NCI-H526 (cell line): ENCODE data around the gene ERLEC1.

Source experiments
- DNase-seq, 2 experiments: peaks; one replicate each; lab custom pipeline; 2025; lab: John Stamatoyannopoulos, UW

ERLEC1 gene

GRCh38 chr2:53782676-53783075, 4.2 kb upstream of the ERLEC1 start:
- no peak for DNase-seq

- DNase-seq: no peak
These were observed 2.4 kb upstream of the ERLEC1 start for GRCh38 chr2:53784436-53784835.

- DNase-seq: no peak
These were observed 1.5 kb upstream of the ERLEC1 start for GRCh38 chr2:53785366-53785765.

- peak; percentile 66 to 67 for DNase-seq
These were observed 516 bp upstream of the ERLEC1 start for GRCh38 chr2:53786352-53786704.

GRCh38 chr2:53787614-53788289, 908 bp downstream of the ERLEC1 start:
- peak; percentile 24 to 41 for DNase-seq

DNA sequence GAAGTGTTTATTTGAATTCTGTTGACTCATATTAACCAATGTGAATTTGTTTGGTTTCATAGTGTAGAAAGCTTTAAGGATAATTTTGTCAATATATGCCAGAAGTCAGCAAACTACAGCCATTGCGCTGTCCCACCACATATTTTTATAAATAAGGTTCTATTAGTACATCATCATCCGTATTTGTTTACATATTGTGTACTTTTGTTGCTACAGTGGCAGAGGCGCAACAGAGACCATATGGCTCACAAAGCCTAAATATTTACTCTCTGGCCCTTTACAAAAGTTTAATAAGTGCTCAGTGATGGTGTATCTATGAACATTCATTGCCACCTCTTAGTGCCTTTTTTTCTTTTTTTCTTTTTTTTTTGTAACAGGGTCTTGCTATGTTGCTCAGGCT, 6.4 kb downstream of the ERLEC1 start:
- DNase-seq: no peak

DNA sequence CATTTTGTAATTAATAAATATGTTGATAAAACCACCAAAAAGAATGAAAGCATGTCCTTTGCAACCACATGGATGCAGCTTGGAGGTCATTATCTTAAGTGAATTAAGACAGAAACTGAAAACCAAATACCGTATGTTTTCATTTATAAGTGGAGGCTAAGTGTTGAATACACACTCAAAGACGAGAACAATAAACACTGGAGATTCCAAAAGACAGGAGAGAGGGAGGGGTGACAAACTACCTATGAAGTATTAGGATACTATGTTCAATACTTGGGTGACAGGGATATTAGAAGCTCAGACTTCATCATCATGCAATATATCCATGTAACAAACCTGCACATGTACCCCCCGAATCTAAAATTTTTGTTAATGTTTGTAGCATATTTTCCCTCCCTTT, 7.0 kb downstream of the ERLEC1 start:
- no peak for DNase-seq

DNA sequence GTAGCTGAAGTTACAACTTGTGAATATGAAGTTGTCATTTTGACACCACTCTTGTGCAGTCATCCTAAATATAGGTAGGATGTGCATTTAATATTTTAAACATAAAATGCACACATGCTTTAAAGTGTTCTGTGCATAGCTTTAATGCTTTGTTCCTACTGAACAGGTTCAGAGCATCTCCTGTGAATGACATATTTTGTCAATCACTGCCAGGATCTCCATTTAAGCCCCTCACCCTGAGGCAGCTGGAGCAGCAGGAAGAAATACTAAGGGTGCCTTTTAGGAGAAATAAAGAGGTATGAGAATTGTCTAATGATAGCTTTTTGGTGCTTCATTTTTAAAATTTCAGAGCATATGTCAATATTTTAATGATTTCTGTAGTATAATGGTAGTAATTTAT, 14.7 kb downstream of the ERLEC1 start:
- DNase-seq: no peak

GRCh38 chr2:53802617-53803151, 15.8 kb downstream of the ERLEC1 start:
- DNase-seq: no peak

GRCh38 chr2:53811601-53812000, 24.8 kb downstream of the ERLEC1 start:
- no peak for DNase-seq

- DNase-seq: no peak
These were observed 26.3 kb downstream of the ERLEC1 start for GRCh38 chr2:53813151-53813550.

GRCh38 chr2:53818854-53819435, 32.1 kb downstream of the ERLEC1 start:
- DNase-seq: no peak

- no peak for DNase-seq
These were observed 32.8 kb downstream of the ERLEC1 start for GRCh38 chr2:53819634-53820033.

- no peak for DNase-seq
These were observed 33.2 kb downstream of the ERLEC1 start for GRCh38 chr2:53820048-53820447.

DNA sequence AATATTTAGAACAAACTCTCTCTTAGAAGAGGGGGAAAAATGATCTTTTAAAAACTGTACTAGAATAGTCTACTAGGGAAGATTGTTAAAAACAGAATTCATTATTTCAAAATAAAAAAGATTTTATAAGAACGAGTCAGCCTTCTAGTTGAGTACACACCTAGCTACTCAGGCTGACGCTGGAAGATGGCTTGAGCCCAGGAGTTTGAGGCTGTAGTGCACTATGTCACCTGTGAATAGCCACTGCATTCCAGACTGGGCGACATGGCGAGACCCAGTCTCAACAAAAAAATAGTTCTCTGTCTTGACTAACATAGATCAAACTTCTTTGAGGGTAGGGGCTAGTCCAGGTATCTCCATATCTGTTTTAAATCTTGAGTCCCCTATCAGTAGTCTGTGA, 33.9 kb downstream of the ERLEC1 start:
- no peak for DNase-seq

DNA sequence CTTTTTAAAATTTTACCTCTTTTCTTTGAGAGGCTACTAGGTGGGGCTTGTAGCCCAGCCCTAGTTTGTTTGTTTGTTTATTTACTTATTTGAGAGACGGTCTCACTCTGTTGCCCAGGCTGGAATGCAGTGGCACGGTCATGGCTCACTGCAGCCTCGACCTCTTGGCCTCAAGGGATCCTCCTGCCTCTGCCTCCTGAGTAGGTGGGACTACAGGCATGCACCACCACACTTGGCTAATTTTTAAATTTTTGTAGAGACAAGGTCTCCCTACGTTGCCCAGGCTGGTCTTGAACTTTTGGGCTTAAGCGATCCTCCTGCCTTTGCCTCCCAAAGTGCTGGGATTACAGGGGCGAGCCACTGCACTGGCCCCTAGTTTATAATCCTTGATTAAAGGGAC, 35.0 kb downstream of the ERLEC1 start:
- DNase-seq: no peak

DNA sequence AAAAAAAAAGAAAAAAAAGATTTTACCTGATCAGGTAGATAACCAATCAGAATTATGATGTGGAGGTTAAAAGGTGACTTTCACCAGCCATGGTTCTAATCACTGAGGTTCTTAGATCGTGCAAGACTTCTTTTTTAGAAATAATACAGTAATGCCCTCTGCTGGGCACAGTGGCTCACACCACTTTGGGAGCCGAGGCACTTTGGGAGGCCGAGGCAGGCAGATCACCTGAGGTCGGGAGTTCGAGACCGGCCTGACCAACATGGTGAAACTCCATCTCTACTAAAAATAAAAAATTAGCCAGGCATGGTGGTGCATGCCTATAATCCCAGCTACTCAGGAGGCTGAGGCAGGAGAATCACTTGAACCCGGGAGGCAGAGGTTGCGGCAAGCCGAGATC, 36.8 kb downstream of the ERLEC1 start:
- DNase-seq: peak; percentile 6 to 9

DNA sequence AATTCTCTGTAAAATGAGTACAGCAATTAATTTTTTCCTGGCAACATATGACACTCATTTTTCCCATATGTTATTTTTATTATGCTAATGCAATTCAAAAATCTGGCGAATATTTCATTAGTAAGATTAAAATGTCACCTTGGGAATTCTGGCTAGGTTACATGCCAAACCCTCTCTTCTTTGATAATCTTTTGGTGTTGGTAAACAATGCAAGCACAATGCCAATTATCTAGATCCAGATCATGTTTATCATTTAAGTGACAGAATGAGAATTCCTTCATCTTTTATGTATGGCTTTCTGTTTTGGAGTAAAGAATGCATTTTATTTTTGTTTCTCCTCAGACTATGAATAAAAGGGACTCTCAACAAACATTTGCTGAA, 39.2 kb downstream of the ERLEC1 start:
- no peak for DNase-seq

DNA sequence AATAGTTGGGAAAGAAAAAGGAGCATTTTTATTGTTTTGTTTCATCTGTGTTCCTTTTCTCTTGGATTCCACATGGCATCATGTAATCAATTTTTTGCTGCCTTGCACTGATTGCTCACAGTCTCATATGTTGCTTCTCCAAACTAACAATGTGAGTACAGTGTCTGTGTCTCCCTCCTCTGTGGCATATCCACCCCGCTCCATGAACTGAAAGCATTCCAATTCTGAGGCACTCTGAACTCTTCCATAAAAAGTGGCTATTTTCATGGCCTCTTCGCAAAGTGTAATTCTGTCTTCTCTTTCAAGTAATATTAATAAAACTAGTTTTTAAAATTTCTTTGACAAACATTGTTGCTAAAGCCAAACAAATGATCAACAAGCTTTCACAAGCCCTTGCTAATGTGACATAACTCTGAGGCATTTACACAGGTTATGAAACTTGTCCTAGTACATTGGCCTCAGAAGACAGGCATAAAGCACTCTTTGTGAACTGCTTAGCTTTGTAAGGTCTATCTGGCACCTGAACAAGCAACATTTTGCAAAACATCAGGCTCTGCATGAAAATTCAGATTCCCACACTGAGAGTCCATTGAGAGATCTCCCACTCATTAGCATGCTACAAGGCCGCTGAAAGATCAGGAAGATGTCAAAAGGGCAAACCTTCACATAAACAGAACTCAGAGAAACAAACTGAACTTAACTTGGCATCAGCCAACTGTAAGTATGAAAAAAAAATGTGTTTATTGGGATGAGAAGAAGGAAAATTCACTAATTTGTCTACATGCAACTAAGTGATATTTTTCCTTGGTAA, 39.9 kb downstream of the ERLEC1 start:
- peak in 1 of 2 experiments; percentile 10 for DNase-seq

DNA sequence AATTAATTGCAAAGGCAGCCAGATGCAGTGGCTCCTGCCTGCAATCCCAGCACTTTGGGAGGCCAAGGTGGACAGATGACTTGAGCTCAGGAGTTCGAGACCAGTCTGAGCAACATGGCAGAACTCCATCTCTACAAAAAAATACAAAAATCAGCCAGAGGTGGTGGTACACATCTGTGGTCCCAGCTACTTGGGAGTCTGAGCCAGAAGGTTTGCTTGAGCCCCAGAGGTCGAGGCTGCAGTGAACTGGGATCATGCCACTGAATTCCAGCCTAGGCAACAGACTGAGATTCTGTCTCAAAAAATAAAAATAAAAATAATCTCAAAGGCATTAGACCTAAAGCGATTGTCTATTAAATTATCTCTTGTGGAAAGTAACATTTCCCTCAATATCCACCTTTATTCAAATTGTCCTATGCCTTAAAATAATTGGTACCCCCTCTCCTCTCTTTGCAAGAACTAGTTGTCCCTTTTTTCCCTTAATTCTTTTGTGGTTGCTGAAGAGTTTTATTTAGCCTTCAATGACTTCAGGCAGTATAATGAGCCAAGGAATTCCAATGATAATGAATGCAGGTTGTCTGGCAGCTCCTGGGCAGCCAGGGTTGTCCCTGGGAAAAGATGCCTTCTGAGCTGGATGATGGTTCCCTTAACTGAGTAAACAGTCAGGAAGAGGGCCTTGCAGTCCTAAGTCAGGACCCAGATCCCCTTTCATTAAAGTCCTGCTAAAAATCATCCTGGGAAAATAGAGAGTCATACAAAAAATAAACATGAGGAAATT, 40.7 kb downstream of the ERLEC1 start:
- DNase-seq: no peak

GRCh38 chr2:53828331-53828730, 41.5 kb downstream of the ERLEC1 start:
- no peak for DNase-seq

GRCh38 chr2:53829273-53829979, 42.6 kb downstream of the ERLEC1 start:
- DNase-seq: no peak
